BLaER1 treated with 17β-estradiol and CSF1 and Interleukin-3, amounts not matched to agents 10 nM and 100 nM (cell line): Measurements from ENCODE around the gene UBE3D.

Experiments
- H3K27ac ChIP-seq, 11 experiments: shearing (Covaris generic); formaldehyde crosslinking; 2 replicates each; pipeline ENCODE4 v1.8.1; 2022
- H3K27me3 ChIP-seq, 11 experiments: shearing (Covaris generic); formaldehyde crosslinking; 2 replicates each; pipeline ENCODE4 v1.8.1; 2022
- H3K36me3 ChIP-seq, 11 experiments: shearing (Covaris generic); formaldehyde crosslinking; 2 replicates each; pipeline ENCODE4 v1.8.1; 2022
- H3K4me1 ChIP-seq, 10 experiments: shearing (Covaris generic); formaldehyde crosslinking; 2 replicates each; pipeline ENCODE4 v1.8.1; 2022
- H3K4me2 ChIP-seq, 11 experiments: shearing (Covaris generic); formaldehyde crosslinking; 2 replicates each; pipeline ENCODE4 v1.8.1; 2022
- H3K4me3 ChIP-seq, 10 experiments: shearing (Covaris generic); formaldehyde crosslinking; 2 replicates each; pipeline ENCODE4 v1.8.1; 2022
- H3K9ac ChIP-seq, 11 experiments: shearing (Covaris generic); formaldehyde crosslinking; 2 replicates each; pipeline ENCODE4 v1.8.1; 2022
- H3K9me3 ChIP-seq, 11 experiments: shearing (Covaris generic); formaldehyde crosslinking; replicated peaks in 1 of 11; 2 replicates each; pipeline ENCODE4 v1.8.1; 2022
- H4K20me1 ChIP-seq, 11 experiments: shearing (Covaris generic); formaldehyde crosslinking; 2 replicates each; pipeline ENCODE4 v1.8.1; 2022
- Cebpa-rat ChIP-seq, 11 experiments: shearing (Covaris generic); IDR thresholded peaks; 2 replicates each; pipeline ENCODE4 v1.8.1; 2022

Gene UBE3D

DNA sequence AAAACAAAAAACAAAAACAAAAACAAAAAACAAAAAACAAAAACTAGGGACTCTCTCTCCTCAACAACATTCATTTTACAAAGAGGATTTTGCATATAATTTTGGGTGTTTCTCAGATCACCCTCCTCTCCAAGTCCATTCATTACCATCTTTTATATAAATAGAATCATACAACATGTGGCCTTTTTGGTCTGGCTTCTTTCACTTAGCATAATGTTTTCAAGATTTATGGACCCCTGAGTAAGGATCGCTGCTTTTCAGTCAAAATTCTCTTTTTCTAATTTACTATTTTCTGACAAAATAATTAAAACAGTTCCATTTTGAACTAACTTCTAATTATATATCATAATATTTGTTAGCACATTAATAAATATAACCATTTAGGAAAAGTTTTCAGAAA lies 94.8 kb downstream of the UBE3D start:
- TF ChIP-seq Cebpa-rat (IDR thresholded peaks at IDR 0.05): no peak
- no peaks in the 10 kb centered on the region for H3K36me3 ChIP-seq
- no peak overlapping the region for H3K4me2 ChIP-seq
- no peaks in the 10 kb centered on the region for H4K20me1 ChIP-seq
- no peak overlapping the region for H3K4me3 ChIP-seq
- no peaks in the 10 kb centered on the region; a peak in 1 of 20 replicates for H3K4me1 ChIP-seq
- no peak overlapping the region for H3K27ac ChIP-seq
- no peak overlapping the region for H3K9ac ChIP-seq
- no peaks in the 10 kb centered on the region for H3K27me3 ChIP-seq
- H3K9me3 ChIP-seq: no peaks in the 10 kb centered on the region

- Histone ChIP-seq H3K36me3 (no peaks in the 10 kb centered on the region), H3K4me2 (no peak overlapping the region), H3K4me1 (no peaks in the 10 kb centered on the region; a peak in 1 of 20 replicates), H3K9ac (no peak overlapping the region), H3K9me3 (no peaks in the 10 kb centered on the region), H3K27me3 (no peaks in the 10 kb centered on the region), H3K4me3 (no peak overlapping the region), H4K20me1 (no peaks in the 10 kb centered on the region), H3K27ac (no peak overlapping the region)
- no peak for TF ChIP-seq Cebpa-rat (IDR thresholded peaks at IDR 0.05)
These were observed 96.9 kb downstream of the UBE3D start for GRCh38 chr6:82968708-82969107.

GRCh38 chr6:82963191-82963925 lies 102.3 kb downstream of the UBE3D start:
- TF ChIP-seq Cebpa-rat (IDR thresholded peaks at IDR 0.05): no peak
- H3K9ac ChIP-seq: no peak overlapping the region
- H3K36me3 ChIP-seq: no peaks in the 10 kb centered on the region
- H3K9me3 ChIP-seq: no peaks in the 10 kb centered on the region
- H3K4me1 ChIP-seq: no peaks in the 10 kb centered on the region
- no peak overlapping the region for H3K4me3 ChIP-seq
- H3K27ac ChIP-seq: no peak overlapping the region
- no peaks in the 10 kb centered on the region for H3K27me3 ChIP-seq
- no peak overlapping the region for H3K4me2 ChIP-seq
- no peaks in the 10 kb centered on the region for H4K20me1 ChIP-seq

- Histone ChIP-seq H4K20me1 (no peaks in the 10 kb centered on the region), H3K9ac (no peak overlapping the region), H3K4me3 (no peak overlapping the region), H3K27me3 (no peaks in the 10 kb centered on the region), H3K4me1 (0 out of 20 replicates have a peak, but pooled peaks cover 0 to 5% (median 0%) of the 10 kb centered on the region in 10 experiments), H3K27ac (no peak overlapping the region), H3K4me2 (no peak overlapping the region), H3K9me3 (no peaks in the 10 kb centered on the region), H3K36me3 (no peaks in the 10 kb centered on the region)
- no peak for TF ChIP-seq Cebpa-rat (IDR thresholded peaks at IDR 0.05)
These were observed 106.2 kb downstream of the UBE3D start for GRCh38 chr6:82959385-82959941.

GRCh38 chr6:82958551-82958950 lies 107.1 kb downstream of the UBE3D start:
- Histone ChIP-seq H3K9ac (no peak overlapping the region), H3K4me1 (0 out of 20 replicates have a peak, but pooled peaks cover 0 to 5% (median 0%) of the 10 kb centered on the region in 10 experiments)
- no peak for TF ChIP-seq Cebpa-rat (IDR thresholded peaks at IDR 0.05)

GRCh38 chr6:82957868-82958245 lies 107.8 kb downstream of the UBE3D start:
- no peaks in the 10 kb centered on the region for H3K36me3 ChIP-seq
- H3K27ac ChIP-seq: no peak overlapping the region
- H3K4me1 ChIP-seq: 0 out of 20 replicates have a peak, but pooled peaks cover 0 to 5% (median 0%) of the 10 kb centered on the region in 10 experiments
- H3K27me3 ChIP-seq: no peaks in the 10 kb centered on the region
- no peaks in the 10 kb centered on the region for H3K9me3 ChIP-seq
- H3K4me3 ChIP-seq: no peak overlapping the region
- H4K20me1 ChIP-seq: no peaks in the 10 kb centered on the region
- no peak overlapping the region for H3K9ac ChIP-seq
- H3K4me2 ChIP-seq: no peak overlapping the region
- TF ChIP-seq Cebpa-rat (IDR thresholded peaks at IDR 0.05): no peak

More at GRCh38 chr6:82958551-82958950, 107.1 kb downstream of the UBE3D start:
- no peaks in the 10 kb centered on the region for H3K9me3 ChIP-seq
- H3K4me2 ChIP-seq: no peak overlapping the region
- no peaks in the 10 kb centered on the region for H3K27me3 ChIP-seq
- H3K36me3 ChIP-seq: no peaks in the 10 kb centered on the region
- H3K4me3 ChIP-seq: no peak overlapping the region
- H3K27ac ChIP-seq: no peak overlapping the region
- H4K20me1 ChIP-seq: no peaks in the 10 kb centered on the region

- H3K4me1 ChIP-seq: 0 out of 20 replicates have a peak, but pooled peaks cover 0 to 5% (median 0%) of the 10 kb centered on the region in 10 experiments
- no peaks in the 10 kb centered on the region for H3K36me3 ChIP-seq
- H3K4me3 ChIP-seq: no peak overlapping the region
- H4K20me1 ChIP-seq: no peaks in the 10 kb centered on the region
- no peak overlapping the region for H3K27ac ChIP-seq
- no peak for TF ChIP-seq Cebpa-rat (IDR thresholded peaks at IDR 0.05)
- H3K9me3 ChIP-seq: no peaks in the 10 kb centered on the region
- no peak overlapping the region for H3K9ac ChIP-seq
- H3K4me2 ChIP-seq: no peak overlapping the region
- H3K27me3 ChIP-seq: no peaks in the 10 kb centered on the region
These were observed 108.3 kb downstream of the UBE3D start for GRCh38 chr6:82957171-82957867.

GRCh38 chr6:82955841-82956240 lies 109.8 kb downstream of the UBE3D start:
- Histone ChIP-seq H3K27me3 (no peaks in the 10 kb centered on the region), H3K27ac (no peak overlapping the region), H3K4me1 (0 out of 20 replicates have a peak, but pooled peaks cover 0 to 5% (median 0%) of the 10 kb centered on the region in 10 experiments), H3K4me2 (no peak overlapping the region), H3K9ac (no peak overlapping the region), H3K9me3 (no peaks in the 10 kb centered on the region), H3K4me3 (no peak overlapping the region), H3K36me3 (no peaks in the 10 kb centered on the region), H4K20me1 (no peaks in the 10 kb centered on the region)
- TF ChIP-seq Cebpa-rat (IDR thresholded peaks at IDR 0.05): no peak

- no peaks in the 10 kb centered on the region for H3K27me3 ChIP-seq
- H3K27ac ChIP-seq: no peak overlapping the region
- H3K9me3 ChIP-seq: no peaks in the 10 kb centered on the region
- 0 out of 20 replicates have a peak, but pooled peaks cover 0 to 5% (median 0%) of the 10 kb centered on the region in 10 experiments for H3K4me1 ChIP-seq
- H3K4me2 ChIP-seq: peak overlapping the region in 1 of 11 experiments; percentile 12; a peak in 1 of 22 replicates
- TF ChIP-seq Cebpa-rat (IDR thresholded peaks at IDR 0.05): no peak
- no peaks in the 10 kb centered on the region for H4K20me1 ChIP-seq
- no peak overlapping the region for H3K9ac ChIP-seq
- H3K36me3 ChIP-seq: no peaks in the 10 kb centered on the region
- H3K4me3 ChIP-seq: no peak overlapping the region
These were observed 110.6 kb downstream of the UBE3D start for GRCh38 chr6:82954937-82955577.
